ENCODE results near the gene HMOX2. TPM values are rescaled to one million over a fixed set of nuclear protein-coding genes. Genes with fewer than 3 reads are reported as not detected.

HMOX2 gene
- polyA plus RNA-seq, 1 donor = 47.6 TPM

GRCh38 chr16:4556580-4556979 is 80.4 kb downstream of the HMOX2 start:
- Histone ChIP-seq H3K9me3 (ENCODE audit: control insufficient read depth, low read depth, low read length) (no peaks in the 10 kb centered on the region), H3K27ac (ENCODE audit: low read length) (no peak overlapping the region), H3K4me1 (ENCODE audit: control insufficient read depth, insufficient read depth, low read length) (no peaks in the 10 kb centered on the region), H3K27me3 (ENCODE audit: control insufficient read depth, insufficient read depth, low read length) (no peaks in the 10 kb centered on the region), H3K36me3 (ENCODE audit: control insufficient read depth, insufficient read depth, low read length) (no peaks in the 10 kb centered on the region), H3K4me3 (ENCODE audit: low read length) (no peak overlapping the region)
- DNase-seq = no peak
- WGBS (ENCODE audit: insufficient coverage, low lambda C conversion rate) = no CpG with 5 or more reads among the region's 14 CpGs

DNA sequence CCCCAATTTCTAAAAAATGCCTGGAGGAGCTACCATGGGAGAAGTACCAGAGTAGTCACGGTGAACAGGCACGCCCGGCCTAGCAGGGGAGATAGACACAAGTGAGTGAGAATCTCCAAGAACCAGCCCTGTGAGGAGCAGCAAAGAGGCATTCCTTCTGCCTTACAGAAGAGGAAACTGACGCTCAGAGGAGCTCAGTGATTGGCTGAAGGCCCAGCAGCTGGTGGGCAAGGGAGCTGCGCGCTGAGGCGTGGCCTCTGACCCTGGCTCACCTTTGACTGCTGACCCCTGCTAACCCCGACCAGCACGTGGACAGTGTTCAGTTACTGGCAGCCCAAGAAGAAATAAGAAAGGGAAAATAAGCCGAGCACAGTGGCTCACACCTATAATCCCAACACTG is 81.8 kb downstream of the HMOX2 start:
- no peak overlapping the region for H3K27ac ChIP-seq (ENCODE audit: low read length)
- no CpG with 5 or more reads among the region's 10 CpGs for WGBS (ENCODE audit: insufficient coverage, low lambda C conversion rate)
- H3K4me1 ChIP-seq (ENCODE audit: control insufficient read depth, insufficient read depth, low read length) = no peaks in the 10 kb centered on the region
- no peaks in the 10 kb centered on the region for H3K36me3 ChIP-seq (ENCODE audit: control insufficient read depth, insufficient read depth, low read length)
- no peaks in the 10 kb centered on the region for H3K27me3 ChIP-seq (ENCODE audit: control insufficient read depth, insufficient read depth, low read length)
- H3K9me3 ChIP-seq (ENCODE audit: control insufficient read depth, low read depth, low read length) = no peaks in the 10 kb centered on the region
- DNase-seq = no peak
- no peak overlapping the region for H3K4me3 ChIP-seq (ENCODE audit: low read length)

Other genes starting within 250 kb of the HMOX2 start
- gene SRL, start 234.3 kb upstream of the HMOX2 start, polyA plus RNA-seq = 2.3 TPM
- gene TFAP4, start 203.4 kb upstream of the HMOX2 start, polyA plus RNA-seq = 13.7 TPM
- gene GLIS2, start 160.3 kb upstream of the HMOX2 start, polyA plus RNA-seq = 11.5 TPM
- 37.9 TPM for gene PAM16, start 125.1 kb upstream of the HMOX2 start, polyA plus RNA-seq
- gene VASN, start 104.5 kb upstream of the HMOX2 start, polyA plus RNA-seq = 5.7 TPM
- 41.4 TPM for gene CORO7, start 59.8 kb upstream of the HMOX2 start, polyA plus RNA-seq
- gene DNAJA3, start 50.5 kb upstream of the HMOX2 start, polyA plus RNA-seq = 46.0 TPM
- gene NMRAL1, start 1.8 kb upstream of the HMOX2 start, polyA plus RNA-seq = 37.7 TPM
- gene CDIP1, start 62.4 kb downstream of the HMOX2 start, polyA plus RNA-seq = 44.6 TPM
- gene C16orf96, start 79.9 kb downstream of the HMOX2 start, polyA plus RNA-seq = 0.18 TPM
- 28.4 TPM for gene UBALD1, start 138.5 kb downstream of the HMOX2 start, polyA plus RNA-seq
- 52.9 TPM for gene MGRN1, start 148.4 kb downstream of the HMOX2 start, polyA plus RNA-seq
- 42.5 TPM for gene NUDT16L1, start 217.2 kb downstream of the HMOX2 start, polyA plus RNA-seq

All from large intestine (tissue), 3 donors.